Lung microvascular endothelial cell (primary cell): Measurements from ENCODE around the gene PDPN. TPM values are rescaled to one million over a fixed set of nuclear protein-coding genes. Genes with fewer than 3 reads are reported as not detected.
A peak's percentile ranks its signal among the peaks of the same experiment; 100 is the strongest.

Source experiments
- DNase-seq, 2 donors: peaks; one replicate each; pipeline versions ENCODE4 v3.0.0 to v3.0.0-alpha.2; 2010; ENCODE audit warnings: low read depth in 2 of 2
- total RNA-seq: library from RNA; depleted of rRNA; stranded (reverse); fragments of >200 nt; gene quantifications from 2 replicates; pipeline ENCODE4 v1.2.1, GENCODE V29; 2014

PDPN gene
- total RNA-seq, 1 donor from 2014 or later, result 108 TPM

DNA sequence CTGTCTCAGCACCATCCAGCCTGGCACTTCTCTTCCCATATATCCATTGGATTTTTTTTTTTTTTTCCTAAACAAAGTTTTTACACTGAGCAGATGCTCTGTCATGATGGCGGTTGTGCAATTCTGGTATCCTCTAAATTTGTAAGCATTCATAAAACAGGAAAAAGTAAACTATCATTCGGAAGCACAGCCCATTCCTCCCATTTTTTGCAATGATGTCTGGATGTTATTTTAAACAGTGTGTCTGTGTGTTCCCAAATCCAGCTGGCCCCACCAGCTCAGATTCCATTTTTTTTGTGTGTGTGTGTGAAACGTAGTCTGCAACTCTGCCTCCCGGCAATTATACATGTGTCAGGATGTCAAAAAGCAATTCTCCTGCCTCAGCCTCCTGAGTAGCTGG is 33.5 kb downstream of the PDPN start:
- DNase-seq, result peak in 1 of 2 donors; percentile 82

DNA sequence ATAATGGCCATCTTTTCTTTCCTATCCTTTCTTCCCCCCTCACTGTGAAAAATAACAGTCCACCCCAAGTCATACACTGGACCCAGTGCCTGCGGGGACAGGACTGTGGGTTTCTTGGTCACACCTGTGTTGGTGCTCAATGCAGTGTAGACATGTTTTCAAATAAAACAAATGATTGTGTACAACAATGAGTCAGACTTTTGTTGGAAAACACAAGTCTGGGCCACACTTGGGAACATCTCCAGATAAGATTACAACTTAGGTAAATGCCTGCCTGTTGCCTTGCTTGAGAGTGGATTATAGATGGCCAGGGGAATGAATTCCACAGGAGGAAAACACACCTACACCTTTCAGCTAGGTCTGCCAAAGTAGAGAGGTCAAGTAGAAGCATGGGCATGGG is 34.1 kb downstream of the PDPN start:
- DNase-seq, result no peak

DNA sequence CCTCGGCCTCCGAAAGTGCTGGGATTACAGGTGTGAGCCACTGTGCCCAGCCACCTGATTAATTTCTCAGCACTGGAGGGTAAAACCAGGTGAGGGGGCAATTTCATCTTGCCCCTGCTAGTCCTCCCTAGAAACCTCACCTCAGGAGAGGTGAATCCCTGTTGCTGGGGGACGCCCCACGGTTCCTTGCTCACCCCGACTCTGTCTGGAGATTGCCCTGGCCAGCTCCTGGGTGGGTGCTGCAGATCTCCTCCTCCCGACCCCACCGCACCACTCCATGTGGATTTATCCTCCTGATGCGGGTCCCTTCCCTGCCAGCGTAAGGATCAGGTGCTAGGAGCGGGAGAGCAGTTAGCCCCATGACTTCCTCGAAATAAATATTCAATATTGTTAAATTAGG is 34.9 kb downstream of the PDPN start:
- DNase-seq, result no peak

DNA sequence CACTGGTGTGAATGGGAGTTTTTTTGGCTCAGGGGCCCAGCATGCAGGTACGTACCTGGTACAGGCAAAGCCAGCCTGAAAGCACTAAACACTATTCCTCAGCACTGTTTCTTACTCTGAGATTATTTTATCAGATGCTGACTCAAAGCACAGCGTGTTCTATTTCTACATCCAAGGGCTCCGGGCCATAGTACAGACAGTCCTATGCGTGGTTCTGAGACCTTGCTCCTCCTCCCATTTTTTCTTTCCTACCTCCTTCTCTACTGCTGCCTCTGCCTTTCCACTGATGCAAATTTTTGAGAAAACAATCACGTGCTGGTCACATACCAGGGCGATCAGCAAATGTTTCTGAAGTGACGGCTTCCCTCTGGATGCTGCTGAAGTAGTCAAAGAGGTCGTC is 36.3 kb downstream of the PDPN start:
- DNase-seq, result no peak

DNA sequence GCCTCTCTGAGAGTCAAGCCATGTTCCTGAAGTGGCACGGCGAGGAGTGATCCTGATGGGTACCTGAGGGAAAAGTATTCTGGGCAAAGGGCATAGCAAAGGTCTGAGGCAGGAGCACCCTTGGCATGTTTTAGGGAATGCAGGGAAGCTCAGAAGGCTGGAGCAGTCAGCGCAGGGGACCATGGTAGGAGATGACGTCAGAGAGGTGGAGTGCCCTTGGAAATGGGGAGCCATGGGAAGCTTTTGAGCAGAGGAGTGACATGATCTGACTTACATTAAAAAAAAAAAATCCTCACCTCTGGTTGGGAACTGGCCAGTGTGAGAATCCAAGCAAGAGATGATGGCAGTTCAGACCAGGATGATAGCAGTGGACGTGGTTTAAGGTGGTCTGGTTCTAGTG is 37.2 kb downstream of the PDPN start:
- DNase-seq, result no peak

DNA sequence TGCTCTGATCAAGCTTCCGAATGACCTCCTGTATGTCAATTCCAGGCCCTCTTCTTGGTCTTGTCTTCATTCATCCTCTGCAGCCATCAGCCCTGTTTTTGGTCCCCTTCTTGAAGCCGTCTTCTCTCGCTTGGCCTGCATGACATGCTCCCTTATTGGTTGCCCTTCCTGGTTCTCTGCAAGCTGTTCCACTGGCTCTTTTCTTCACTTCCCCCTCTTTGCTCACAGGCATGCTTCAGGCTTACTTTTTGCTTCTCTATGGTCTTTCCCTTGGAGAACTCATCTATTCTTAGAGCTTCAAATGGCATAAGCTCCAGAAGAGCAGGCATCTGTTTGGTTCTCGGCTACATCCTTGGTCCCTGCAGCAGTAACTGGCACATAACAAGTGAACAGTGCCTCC is 38.8 kb downstream of the PDPN start:
- DNase-seq, result no peak

DNA sequence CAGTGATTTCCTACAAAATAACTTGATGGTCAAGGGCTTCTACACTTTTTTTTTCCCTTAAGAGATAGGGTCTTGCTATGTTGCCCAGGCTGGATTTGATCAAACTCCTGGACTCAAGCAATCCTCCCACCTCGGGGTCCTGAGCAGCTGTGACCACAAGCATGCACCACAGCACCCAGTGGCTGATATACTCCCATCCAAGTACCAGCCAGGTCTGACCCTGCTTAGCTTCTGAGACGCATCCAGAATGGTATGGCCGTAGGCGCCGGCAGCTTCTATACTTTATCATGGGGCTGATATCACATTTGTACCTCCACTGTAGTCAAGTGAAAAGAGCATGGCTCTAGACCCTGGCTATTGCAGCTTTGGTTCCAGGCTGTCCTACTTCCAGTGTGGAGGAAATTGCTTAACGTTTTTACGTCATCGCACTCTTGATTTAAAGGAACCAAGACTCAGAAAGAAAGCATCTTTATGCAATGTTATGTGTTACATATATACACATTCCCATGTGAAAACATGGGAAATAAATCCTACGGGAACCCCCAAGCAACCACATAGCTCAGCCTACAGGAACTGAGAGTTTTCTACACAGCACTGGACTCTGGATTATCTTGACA is 39.5 kb downstream of the PDPN start:
- DNase-seq, result no peak

DNA sequence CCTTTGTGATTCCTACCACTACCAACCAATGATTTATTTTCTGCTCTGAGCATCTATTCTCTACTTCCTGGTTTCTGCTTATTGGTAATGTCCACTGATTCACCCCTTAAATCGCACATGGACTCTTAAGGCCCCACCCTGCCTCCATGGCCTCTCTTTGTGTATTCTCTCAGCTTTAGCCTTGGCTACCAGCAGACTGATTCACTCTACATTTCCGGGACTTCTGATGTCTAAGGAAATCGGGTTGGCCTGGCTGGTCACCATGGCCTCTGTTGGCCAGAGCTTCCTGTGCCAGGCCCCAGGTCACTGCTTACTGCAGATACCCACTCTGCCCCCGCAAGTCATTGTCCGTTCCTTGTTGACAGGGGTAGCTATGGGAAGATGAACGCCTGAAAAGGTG is 40.9 kb downstream of the PDPN start:
- peak in 1 of 2 donors; percentile 77 for DNase-seq

DNA sequence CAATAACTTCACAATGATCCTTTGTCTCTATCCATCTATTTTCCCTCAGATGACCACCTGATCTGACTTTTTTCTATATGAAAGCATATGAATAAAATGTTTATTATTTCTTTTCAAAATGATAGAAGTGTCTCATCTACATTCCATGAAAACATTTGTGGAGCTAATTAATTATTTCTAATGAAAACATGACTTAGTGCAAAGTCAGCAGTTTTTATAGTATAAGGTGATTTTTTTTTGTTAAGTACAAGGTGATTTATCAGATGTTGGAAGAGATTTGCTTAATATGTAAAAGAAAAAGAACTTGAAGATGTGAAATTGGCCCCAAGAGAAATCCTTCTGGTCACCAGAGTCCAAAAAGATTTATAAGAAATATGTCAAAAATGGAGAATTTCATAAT is 43.5 kb downstream of the PDPN start:
- DNase-seq, result no peak

DNA sequence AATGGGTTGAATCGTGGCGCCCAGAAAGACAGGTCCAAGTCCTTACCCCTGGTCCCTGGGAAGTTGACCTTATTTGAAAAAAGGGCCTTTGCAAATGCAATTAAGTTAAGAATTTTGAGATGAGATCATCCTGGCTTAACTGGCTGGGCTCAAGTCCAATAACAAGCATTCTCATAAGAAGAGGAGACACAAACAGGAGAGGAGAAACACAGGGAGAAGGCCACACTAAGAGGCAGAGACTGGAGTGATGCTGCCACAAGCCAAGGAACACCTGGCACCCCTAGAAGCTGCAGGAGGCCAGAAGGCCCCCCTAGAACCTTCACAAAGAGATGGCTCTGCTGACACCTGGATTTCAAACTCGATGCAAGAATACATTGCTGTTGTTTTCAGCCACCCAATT is 44.6 kb downstream of the PDPN start:
- DNase-seq, result no peak

DNA sequence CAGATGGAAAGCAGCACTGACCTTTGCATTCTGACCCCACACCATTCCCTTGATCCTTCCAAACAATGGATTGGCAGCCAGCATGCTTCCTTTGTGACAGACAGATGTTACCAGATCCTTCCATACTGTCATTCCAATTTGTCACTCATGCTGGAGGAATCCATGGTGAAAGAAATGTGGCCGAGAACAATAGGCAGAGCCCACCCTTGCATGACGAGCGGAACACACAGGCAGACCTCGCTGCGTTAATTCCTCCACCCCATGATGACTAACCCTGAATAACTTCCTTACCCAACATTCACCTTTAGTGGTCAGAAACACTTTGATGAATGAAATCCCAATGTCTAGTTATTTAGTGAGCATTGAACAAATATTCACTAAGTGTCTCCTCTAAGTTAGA is 45.1 kb downstream of the PDPN start:
- peak in 1 of 2 donors; percentile 100 for DNase-seq

DNA sequence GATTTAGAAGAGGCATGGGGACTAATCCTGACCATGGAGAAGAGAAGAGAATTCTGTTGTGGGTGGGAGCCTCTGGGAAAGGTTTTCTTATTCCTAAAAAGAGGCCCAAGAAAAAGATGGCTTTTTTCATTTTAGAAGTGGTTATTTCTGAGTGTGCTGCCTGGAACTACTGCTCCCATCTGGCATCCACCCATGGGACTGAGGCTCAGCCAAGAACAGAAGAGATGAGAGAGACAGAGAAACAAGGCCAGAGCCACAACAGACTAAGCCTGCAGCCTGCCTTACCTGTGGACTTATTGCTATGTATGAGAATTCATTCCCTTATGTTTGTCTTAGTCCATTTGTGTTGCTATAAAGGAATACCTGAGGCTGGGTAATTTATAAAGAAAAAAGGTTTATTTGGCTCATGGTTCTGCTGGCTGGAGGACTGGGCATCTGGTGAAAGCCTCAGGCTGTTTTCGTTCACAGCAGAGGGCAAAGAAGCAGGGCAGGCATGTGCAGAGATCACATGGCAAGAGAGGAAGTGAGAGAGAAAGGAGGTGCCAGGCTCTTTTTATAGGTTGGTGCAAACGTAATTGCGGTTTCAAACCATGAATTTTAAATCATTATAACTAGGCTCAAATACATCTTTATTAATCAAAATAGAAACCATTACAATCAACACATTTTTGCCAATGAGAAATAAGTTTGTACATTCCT is 58.8 kb downstream of the PDPN start:
- no peak for DNase-seq

DNA sequence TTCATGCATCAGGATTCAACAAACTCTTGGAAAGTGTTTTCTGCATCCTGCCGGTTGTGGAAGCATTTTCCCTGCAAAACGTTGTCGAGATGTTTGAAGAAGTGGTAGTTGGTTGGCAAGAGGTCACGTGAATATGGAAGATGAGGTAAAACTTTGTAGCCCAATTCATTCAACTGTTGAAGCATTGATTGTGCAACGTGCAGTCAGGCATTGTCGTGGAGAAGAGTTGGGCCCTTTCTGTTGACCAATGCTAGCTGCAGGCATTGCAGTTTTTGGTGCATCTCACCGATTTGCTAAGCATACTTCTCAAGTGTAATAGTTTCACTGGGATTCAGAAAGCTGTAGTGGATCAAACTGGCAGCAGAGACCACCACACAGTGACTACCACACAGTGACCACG is 59.4 kb downstream of the PDPN start:
- DNase-seq, result no peak

DNA sequence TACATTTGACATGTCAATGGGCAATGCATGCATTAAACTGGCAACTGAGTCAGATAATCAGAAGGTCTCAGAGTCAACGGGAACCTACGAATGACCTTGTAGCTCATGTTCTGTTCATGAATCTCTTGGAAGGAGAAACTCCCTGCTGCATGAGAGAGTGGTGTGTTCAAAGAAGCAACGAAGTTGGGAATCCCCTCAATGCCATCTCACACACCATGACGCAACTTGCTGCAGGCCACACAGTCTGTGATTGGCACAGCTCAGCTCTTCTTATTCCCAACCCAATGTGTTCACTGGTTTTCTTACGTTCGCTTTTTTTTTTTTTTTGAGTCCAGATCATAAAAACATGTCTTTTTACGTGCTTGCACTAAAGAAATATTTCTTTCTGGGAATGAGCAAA is 62.9 kb downstream of the PDPN start:
- DNase-seq, result no peak

DNA sequence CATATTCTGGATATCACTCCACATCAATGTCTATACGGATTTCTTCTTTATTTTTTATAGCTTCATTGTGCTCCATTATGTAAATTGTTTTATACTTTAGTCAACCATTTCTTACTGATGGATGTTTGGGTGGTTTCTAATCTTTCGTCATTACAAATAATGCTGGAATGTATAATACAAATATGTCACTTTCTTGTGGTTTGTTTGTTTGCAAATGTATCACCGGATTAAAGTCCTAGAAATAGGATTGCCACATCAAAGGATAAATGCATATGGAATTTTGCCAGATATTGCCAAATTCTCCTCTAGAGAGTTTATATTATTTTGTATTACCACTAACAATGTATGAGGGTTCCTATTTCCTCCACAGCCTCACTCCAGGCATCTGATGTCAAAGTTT is 67.6 kb downstream of the PDPN start:
- DNase-seq, result no peak

DNA sequence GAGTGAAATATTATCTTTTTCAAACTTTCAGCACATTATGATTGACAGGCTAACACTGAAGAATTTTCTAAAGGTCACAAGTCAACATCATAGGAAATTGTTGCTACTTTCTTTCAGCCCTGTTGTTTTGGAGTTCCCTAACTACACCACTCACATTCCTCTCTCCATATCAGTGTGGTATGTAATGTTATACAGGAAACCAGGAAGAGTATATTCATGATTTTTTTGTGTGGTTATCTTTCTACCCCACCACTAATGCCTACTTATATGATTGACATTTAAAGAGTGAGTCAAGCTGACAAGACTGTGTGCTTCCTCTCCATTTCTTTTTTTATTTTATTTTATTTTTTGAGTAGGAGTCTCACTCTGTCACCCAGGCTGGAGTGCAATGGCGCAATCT is 68.6 kb downstream of the PDPN start:
- peak in 1 of 2 donors; percentile 36 for DNase-seq

DNA sequence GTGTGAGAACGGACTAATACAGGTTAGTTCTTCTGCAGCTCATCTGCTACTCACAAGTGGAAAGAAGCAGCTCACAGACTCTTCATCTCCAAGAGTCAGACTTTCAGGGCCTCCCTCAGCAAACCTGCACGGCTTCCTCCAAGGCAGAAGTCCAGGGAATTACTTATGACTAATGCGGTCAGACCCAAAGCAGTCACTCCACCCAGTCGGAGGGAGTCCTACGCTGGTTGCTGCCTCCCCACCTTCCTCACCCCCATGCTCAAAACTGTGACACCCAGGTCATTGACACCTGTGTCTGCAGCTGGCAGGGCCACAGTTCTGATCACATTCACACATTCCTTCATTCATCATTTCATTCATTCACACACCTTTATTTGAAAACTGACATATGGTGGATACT is 77.9 kb downstream of the PDPN start:
- no peak for DNase-seq

DNA sequence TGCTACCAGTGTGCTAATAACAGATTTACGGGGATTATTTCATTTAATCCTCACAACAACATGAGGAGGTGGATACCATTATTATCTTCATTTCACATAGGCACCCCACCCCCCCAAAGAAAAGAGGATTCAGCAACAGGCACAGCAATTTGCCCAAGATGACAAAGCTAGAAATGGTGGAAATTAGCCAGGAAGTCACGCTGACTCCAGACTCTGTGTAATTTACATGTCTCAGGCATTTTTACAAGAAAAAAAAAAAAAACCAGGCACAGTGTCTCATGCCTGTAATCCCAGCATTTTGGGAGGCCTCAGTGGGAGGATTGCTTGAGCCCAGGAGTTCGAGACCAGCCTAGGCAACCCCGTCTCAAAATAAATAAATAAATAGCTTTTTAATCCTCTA is 78.9 kb downstream of the PDPN start:
- DNase-seq, result no peak

DNA sequence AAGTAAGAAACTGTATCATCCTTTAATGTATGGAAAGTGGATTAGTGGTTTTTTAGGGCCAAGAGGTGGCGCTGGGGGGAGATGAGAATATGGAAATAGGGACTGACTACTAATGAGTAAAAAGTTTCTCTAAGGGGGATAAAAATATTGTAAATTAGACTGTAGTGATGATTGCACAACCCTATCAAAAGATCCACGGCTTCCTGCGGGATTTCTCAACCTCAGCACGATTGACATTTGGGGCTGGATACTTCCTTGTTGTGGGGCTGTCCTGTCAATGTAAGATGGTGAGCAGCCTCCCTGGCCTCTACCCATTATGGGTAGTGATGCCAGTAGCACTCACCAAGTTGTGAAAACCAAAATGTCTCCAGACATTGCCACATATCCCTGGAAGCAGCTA is 80.3 kb downstream of the PDPN start:
- no peak for DNase-seq

DNA sequence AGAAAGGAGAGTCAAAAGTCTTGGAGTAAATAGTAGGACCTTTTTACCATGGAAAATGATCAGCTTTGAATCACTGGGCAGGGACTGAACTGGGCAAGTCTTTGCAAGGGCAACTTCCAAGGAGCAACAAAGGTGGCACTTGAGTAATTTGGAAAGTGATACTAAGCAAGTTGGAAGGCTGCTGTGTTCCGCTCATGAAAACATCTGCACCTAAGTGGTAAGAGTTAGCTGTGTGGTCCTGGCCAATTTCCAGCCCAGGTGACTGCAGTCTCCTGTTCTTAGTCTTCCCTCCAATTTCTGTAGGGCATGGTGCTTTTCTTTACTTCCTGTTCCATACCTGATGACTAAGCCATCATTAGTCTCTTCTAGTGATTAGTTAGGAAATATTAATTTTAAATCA is 80.8 kb downstream of the PDPN start:
- no peak for DNase-seq

DNA sequence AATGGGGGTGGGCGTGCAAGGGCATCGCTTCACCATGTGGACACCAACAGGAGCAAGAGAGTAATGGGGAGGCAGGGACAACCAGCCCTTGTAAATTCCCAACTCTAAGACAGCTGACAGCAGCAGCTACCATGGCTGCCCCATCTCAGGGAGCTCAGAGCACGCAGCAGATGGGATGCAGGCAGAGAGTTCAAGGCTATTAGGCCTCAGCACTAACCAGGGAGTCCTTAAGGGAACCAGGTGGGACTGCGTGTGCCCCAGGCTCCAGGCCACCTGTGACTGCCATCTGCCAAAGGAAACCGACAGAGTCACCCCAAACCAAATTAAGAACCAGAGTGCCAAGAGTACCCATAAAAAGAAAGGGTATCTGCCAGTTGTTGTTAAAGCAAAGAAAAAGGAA is 82.7 kb downstream of the PDPN start:
- DNase-seq, result no peak
